Neural progenitor cell (in vitro differentiated cells): ENCODE data around the gene CLCN2.

Source experiments
- EZH2 ChIP-seq: fragments of 200-600 bp; sonication (generic); IDR thresholded peaks from 2 replicates; pipeline ENCODE4 v1.6.1; 2017; ENCODE audit warnings: antibody characterized with exemption, mild to moderate bottlenecking, moderate library complexity
- EZH2phosphoT487 ChIP-seq: fragments of 200-600 bp; sonication (generic); IDR thresholded peaks from 2 replicates; pipeline ENCODE4 v1.6.1; 2017; ENCODE audit warnings: antibody characterized with exemption
- TF ChIP-seq, protein P1 (sequence below): fragments of 200-600 bp; sonication (generic); IDR thresholded peaks from 2 replicates; pipeline ENCODE4 v1.5.1; 2017; ENCODE audit warnings: antibody characterized with exemption, mild to moderate bottlenecking

DNA sequence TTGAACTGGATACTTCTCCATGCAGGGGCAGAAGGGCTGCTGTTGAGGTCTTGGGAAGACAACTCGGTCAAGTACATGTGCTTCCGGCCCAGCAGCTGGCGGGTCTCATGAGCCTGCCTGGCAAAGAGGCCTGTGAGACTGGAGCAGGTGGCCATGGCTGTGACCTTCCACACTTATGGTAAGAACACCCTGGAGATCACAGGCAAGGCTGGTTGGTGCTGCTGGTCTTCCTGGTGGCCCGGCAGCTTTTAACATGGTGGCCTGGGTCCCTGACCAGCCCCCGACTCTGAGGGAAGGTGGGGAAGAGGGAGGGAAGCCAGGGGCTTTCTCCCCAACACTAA, 33.9 kb upstream of the CLCN2 start:
- TF ChIP-seq, protein P1, sequence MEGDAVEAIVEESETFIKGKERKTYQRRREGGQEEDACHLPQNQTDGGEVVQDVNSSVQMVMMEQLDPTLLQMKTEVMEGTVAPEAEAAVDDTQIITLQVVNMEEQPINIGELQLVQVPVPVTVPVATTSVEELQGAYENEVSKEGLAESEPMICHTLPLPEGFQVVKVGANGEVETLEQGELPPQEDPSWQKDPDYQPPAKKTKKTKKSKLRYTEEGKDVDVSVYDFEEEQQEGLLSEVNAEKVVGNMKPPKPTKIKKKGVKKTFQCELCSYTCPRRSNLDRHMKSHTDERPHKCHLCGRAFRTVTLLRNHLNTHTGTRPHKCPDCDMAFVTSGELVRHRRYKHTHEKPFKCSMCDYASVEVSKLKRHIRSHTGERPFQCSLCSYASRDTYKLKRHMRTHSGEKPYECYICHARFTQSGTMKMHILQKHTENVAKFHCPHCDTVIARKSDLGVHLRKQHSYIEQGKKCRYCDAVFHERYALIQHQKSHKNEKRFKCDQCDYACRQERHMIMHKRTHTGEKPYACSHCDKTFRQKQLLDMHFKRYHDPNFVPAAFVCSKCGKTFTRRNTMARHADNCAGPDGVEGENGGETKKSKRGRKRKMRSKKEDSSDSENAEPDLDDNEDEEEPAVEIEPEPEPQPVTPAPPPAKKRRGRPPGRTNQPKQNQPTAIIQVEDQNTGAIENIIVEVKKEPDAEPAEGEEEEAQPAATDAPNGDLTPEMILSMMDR: no peak
- TF ChIP-seq EZH2 (no peak), EZH2phosphoT487 (no peak)
